GM19455 (cell line): ENCODE measurements around the gene SNX24.
"Not testable (repeated sequence)": the region's sequence is repeated elsewhere in the genome, so short reads cannot be mapped to it uniquely, and the experiment has no call there.

Experiments
- ATAC-seq: cut with Tn5 transposase; IDR thresholded peaks from one replicate; pipeline ENCODE4 v1.9.1; 2021; ENCODE audit not compliant: unreplicated experiment

The SNX24 gene

GRCh38 chr5:122870219-122870856 lies 24.9 kb downstream of the SNX24 start:
- no peak for ATAC-seq

- no peak for ATAC-seq
These were observed 26.2 kb downstream of the SNX24 start for GRCh38 chr5:122871661-122872060.

GRCh38 chr5:122874179-122874875 lies 28.9 kb downstream of the SNX24 start:
- ATAC-seq = no peak

- no peak for ATAC-seq
These were observed 32.1 kb downstream of the SNX24 start for GRCh38 chr5:122877518-122877917.

GRCh38 chr5:122879076-122879475 lies 33.7 kb downstream of the SNX24 start:
- ATAC-seq = no peak

GRCh38 chr5:122880170-122880689 lies 34.8 kb downstream of the SNX24 start:
- ATAC-seq = no peak

- ATAC-seq = no peak
These were observed 35.3 kb downstream of the SNX24 start for GRCh38 chr5:122880749-122881148.

GRCh38 chr5:122882831-122883230 lies 37.4 kb downstream of the SNX24 start:
- no peak for ATAC-seq

GRCh38 chr5:122885045-122885517 lies 39.7 kb downstream of the SNX24 start:
- no peak for ATAC-seq

- no peak for ATAC-seq
These were observed 40.5 kb downstream of the SNX24 start for GRCh38 chr5:122885891-122886290.

GRCh38 chr5:122895141-122895540 lies 49.7 kb downstream of the SNX24 start:
- no peak for ATAC-seq

- ATAC-seq = no peak
These were observed 51.3 kb downstream of the SNX24 start for GRCh38 chr5:122896598-122897282.

- no peak for ATAC-seq
These were observed 51.8 kb downstream of the SNX24 start for GRCh38 chr5:122897283-122897602.

- no peak for ATAC-seq
These were observed 55.9 kb downstream of the SNX24 start for GRCh38 chr5:122901346-122901745.

GRCh38 chr5:122902263-122902662 lies 56.9 kb downstream of the SNX24 start:
- ATAC-seq = no peak

GRCh38 chr5:122906768-122907167 lies 61.4 kb downstream of the SNX24 start:
- ATAC-seq = no peak

- no peak for ATAC-seq
These were observed 61.9 kb downstream of the SNX24 start for GRCh38 chr5:122907276-122907675.

GRCh38 chr5:122908108-122908507 lies 62.7 kb downstream of the SNX24 start:
- no peak for ATAC-seq

GRCh38 chr5:122908662-122909061 lies 63.2 kb downstream of the SNX24 start:
- ATAC-seq = no peak

GRCh38 chr5:122909470-122910100 lies 64.2 kb downstream of the SNX24 start:
- no peak for ATAC-seq

GRCh38 chr5:122913436-122913835 lies 68.0 kb downstream of the SNX24 start:
- ATAC-seq = not testable (repeated sequence)
